Gastrocnemius medialis (tissue), 4 donors: Measurements from ENCODE around the gene PHLDA2.

Source experiments
- CTCF ChIP-seq, 5 experiments: fragments of 450-650 bp in 3 of 5; fragments of 200-600 bp in 2 of 5; sonication (generic) in 2 of 5; IDR thresholded peaks in 4 of 5; conservative IDR thresholded peaks in 1 of 5; 1 replicate in 4 of 5; 2 replicates in 1 of 5; pipeline ENCODE4 v1.5.1; 2016 to 2019; ENCODE audit warnings: antibody characterized with exemption in 5 of 5, mild to moderate bottlenecking in 3 of 5, moderate library complexity in 3 of 5
- POLR2A ChIP-seq, 2 donors: fragments of 450-650 bp; IDR thresholded peaks; one replicate each; pipeline ENCODE4 v1.6.1; 2017; ENCODE audit warnings: antibody characterized with exemption in 2 of 2, mild to moderate bottlenecking in 2 of 2, moderate library complexity in 2 of 2

DNA sequence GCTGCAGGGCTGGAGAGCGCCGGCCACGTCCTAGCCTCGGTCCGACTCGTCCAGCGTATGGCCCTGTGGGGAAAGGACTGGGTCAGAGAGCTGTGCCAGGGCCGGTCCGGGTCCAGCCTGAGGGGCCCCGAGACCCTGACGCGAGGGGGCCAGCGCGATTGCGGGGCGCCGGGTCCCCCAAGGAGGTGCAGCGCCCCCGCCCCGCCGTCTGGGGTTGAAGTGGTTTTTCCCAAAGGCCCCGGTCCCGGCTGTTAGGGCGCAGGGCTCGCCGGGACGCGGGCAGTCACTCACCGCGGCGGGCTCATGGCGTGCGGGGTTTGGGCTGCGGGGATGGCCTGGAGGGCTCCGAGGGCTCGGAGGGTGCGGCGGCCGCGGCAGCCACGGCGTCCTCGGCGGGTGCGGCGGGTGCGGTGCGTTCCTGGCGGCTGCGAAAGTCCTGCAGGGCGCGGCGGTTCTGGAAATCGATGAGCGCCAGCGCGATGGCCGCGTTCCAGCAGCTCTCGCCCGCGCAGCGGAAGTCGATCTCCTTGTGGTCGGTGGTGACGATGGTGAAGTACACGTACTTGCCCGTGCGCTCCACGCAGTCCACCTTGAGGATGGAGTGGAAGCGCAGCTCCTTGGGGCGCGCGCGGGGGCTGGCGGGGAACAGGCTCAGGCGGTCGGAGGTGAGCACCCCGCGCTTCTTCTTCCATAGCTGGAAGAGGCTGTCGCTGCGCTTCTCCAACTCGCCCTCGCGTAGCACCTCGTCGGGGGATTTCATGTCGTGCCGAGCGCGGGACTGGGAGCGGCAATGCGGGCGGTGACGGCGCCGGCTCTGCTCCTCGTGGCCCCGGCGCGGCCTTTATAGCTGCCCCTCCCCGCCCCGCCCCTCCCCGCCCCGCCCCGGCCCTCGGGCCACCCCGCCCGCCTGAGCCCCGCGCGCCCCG, at the start of gene PHLDA2:
- TF ChIP-seq CTCF (IDR thresholded peaks at IDR 0.05 in 4 of 5, conservative IDR thresholded peaks at IDR 0.05 in 1 of 5) (no peak), POLR2A (IDR thresholded peaks at IDR 0.05) (peak; percentile 18 to 29)
